GM18867 (cell line): Measurements from ENCODE around the gene DHX29.

ENCODE experiments used
- ATAC-seq: cut with Tn5 transposase; IDR thresholded peaks from one replicate; pipeline ENCODE4 v1.9.1; 2021; ENCODE audit warnings: mild to moderate bottlenecking, moderate library complexity; ENCODE audit not compliant: unreplicated experiment

DHX29 gene

GRCh38 chr5:55211184-55211874 is 96.2 kb downstream of the DHX29 start:
- no peak for ATAC-seq
